ENCODE data around the gene HAGHL. TPM values are rescaled to one million over a fixed set of nuclear protein-coding genes. Genes with fewer than 3 reads are reported as not detected.
A peak's percentile ranks its signal among the peaks of the same experiment; 100 is the strongest.

The HAGHL gene
- total and polyA plus RNA-seq, 3 donors from 2014 or later, result 7.2 to 13.7 (median 9.9) TPM

DNA sequence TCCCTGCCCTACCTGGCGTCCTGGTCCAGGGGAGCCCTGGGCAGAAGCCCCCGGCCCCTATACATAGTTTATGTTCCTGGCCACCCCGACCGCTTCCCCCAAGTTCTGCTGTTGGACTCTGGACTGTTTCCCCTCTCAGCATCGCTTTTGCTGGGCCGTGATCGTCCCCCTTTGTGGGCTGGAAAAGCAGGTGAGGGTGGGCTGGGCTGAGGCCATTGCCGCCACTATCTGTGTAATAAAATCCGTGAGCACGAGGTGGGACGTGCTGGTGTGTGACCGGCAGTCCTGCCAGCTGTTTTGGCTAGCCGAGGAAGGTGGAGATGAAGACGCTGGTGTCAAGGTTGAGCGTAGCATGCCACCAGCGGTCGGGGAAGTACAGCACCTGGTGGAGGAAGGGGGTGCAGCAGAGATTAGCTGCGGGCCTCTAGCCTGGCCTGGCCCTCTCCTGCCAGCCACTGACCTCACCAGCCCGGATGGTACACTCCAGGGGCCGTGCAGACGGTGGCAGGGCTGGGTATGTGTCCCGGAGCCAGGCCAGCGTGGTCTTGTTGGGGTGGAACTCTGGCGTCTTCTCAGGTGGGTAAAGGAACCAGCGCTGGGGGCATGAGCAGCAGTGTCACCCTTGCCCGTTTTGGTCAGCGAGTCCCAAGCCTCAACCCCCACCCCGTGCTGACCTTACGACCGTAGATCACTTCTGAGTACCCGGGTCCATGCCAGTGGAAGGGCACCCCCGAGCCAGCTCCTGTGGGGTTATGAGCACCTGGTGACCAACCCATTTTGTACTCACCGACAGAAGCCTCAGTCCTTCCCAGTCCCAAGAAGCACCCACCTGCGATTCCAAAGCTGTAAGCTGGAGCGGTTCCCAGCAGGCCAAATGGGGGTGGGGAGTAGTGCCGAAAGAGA lies 44.2 kb upstream of the HAGHL start:
- intact Hi-C loops (cut with DNase I; ENCODE audit: low total_unique reads), result loop anchor here (2.0 kb wide), 1 partner anchor 58 kb away; the partner anchor contains the start of gene CIAO3
- Histone ChIP-seq H3K9me3 (no peaks in the 10 kb centered on the region), H3K4me3 (no peak overlapping the region), H3K4me1 (peaks cover 40% of the 10 kb centered on the region), H3K36me3 (ENCODE audit: low read depth, missing control alignments) (no peaks in the 10 kb centered on the region), H3K27me3 (no peaks in the 10 kb centered on the region), H3K27ac (no peak overlapping the region)
- WGBS, 2 donors, result 81 to 86% methylated on average over 18 to 33 of the region's 36 CpGs
- DNase-seq, result no peak
- TF ChIP-seq POLR2A (IDR thresholded peaks at IDR 0.05), result no peak
- TF ChIP-seq, protein P1, sequence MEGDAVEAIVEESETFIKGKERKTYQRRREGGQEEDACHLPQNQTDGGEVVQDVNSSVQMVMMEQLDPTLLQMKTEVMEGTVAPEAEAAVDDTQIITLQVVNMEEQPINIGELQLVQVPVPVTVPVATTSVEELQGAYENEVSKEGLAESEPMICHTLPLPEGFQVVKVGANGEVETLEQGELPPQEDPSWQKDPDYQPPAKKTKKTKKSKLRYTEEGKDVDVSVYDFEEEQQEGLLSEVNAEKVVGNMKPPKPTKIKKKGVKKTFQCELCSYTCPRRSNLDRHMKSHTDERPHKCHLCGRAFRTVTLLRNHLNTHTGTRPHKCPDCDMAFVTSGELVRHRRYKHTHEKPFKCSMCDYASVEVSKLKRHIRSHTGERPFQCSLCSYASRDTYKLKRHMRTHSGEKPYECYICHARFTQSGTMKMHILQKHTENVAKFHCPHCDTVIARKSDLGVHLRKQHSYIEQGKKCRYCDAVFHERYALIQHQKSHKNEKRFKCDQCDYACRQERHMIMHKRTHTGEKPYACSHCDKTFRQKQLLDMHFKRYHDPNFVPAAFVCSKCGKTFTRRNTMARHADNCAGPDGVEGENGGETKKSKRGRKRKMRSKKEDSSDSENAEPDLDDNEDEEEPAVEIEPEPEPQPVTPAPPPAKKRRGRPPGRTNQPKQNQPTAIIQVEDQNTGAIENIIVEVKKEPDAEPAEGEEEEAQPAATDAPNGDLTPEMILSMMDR (IDR thresholded peaks at IDR 0.05), result no peak

DNA sequence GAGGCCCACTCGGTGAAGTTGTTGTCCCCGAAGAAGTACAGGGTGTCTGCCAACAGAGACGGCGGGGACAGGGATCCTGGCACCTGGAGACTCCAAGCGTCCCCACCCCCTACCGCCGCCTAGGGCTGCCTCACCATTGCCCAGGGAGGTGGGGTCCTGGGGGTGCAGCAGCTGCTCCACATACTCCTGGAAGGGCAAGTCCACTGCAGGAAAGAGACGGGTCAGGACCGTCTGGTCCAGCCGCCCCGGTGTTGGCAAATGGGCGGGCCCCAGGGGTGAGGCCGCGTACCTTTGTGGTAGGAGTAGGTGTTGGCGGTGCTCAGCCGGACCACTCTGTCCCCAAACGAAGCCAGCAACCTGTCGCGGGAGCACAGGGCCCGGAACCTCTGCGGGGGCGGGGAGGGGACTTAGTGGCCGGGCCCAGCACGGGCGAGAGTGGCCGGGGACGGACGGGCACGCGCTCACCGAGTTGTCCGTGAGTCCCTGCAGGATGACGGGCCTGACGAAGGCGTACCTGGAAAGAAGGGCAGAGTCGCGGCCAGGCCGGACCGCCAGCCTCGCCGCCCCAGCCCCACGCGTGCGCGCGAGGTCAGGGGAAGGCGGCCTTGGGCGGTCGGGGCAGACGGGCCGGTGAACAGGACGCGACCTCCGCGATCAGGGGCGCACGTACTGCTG lies 43.4 kb upstream of the HAGHL start:
- Histone ChIP-seq H3K27me3 (no peaks in the 10 kb centered on the region), H3K4me3 (peak overlapping the region; percentile 51 to 56), H3K27ac (peak overlapping the region; percentile 45 to 79), H3K9me3 (no peaks in the 10 kb centered on the region), H3K4me1 (peaks cover 40% of the 10 kb centered on the region), H3K36me3 (ENCODE audit: low read depth, missing control alignments) (no peaks in the 10 kb centered on the region)
- TF ChIP-seq, protein P1 (IDR thresholded peaks at IDR 0.05), result no peak
- TF ChIP-seq POLR2A (IDR thresholded peaks at IDR 0.05), result no peak
- 11 to 20% methylated on average over 7 to 42 of the region's 57 CpGs for WGBS, 2 donors
- intact Hi-C loops (cut with DNase I; ENCODE audit: low total_unique reads), result loop anchor here (2.0 kb wide), 1 partner anchor 57 kb away; the partner anchor contains the start of gene CIAO3
- no peak for DNase-seq

DNA sequence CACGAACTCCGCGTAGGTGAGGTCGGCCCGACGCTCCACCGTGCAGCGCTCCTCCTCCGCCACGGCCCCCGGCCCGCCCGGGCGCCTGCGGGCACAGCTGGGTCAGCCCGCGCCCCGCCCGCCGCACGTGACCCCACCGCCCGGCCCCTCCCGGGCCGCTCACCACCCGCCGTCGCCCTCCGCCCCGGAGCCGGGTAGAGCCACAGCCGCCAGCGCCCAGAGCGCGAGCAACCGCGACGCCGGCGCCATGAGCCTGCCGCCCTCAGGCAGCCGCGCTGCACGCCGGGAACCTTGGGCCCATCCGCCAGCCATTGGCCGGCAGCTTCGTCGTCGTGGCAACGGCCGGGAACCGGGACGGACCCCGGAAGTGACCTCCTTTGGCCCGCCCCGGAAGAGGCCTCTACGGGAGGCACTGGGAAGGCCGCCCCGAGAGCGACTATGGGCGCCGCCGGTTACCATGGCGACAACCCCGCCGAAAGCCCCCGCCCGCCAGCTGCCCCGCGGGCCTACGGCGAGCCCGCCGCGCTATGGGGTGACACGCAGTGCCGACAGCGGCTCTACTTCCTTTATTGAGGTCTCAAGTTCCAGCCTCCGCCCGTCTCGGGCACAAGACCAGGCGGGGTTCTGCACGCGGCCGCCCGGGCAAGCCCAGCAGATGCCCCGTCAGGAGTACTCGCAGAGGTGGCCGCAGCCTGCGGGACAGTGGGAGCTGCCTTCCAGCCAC lies 42.7 kb upstream of the HAGHL start, which contains the start of gene JMJD8:
Gene JMJD8, minus strand, starts transcription at position 264 of the 724 bp plus-strand sequence. Its CDS starts 15 bp downstream, at position 249.
- TF ChIP-seq, protein P1 (IDR thresholded peaks at IDR 0.05), result no peak
- TF ChIP-seq POLR2A (IDR thresholded peaks at IDR 0.05), result no peak
- H3K4me1 ChIP-seq, result peaks cover 37% of the 10 kb centered on the region
- no peaks in the 10 kb centered on the region for H3K9me3 ChIP-seq
- peak within 1 kb of the TSS; percentile 51 to 56 for H3K4me3 ChIP-seq
- H3K36me3 ChIP-seq (ENCODE audit: low read depth, missing control alignments), result no peaks in the 10 kb centered on the region
- WGBS, 2 donors, result 1% methylated on average over 37 of the region's 91 CpGs; no CpG with 5 or more reads in 1 of the 2 donors
- peak; percentile 97 for DNase-seq
- no peaks in the 10 kb centered on the region for H3K27me3 ChIP-seq
- intact Hi-C loops (cut with DNase I; ENCODE audit: low total_unique reads), result no loop called here
- peak within 1 kb of the TSS; percentile 45 to 79 for H3K27ac ChIP-seq

- Histone ChIP-seq H3K9me3 (no peaks in the 10 kb centered on the region), H3K4me1 (peaks cover 40% of the 10 kb centered on the region), H3K36me3 (ENCODE audit: low read depth, missing control alignments) (no peaks in the 10 kb centered on the region), H3K27me3 (no peaks in the 10 kb centered on the region), H3K27ac (peak overlapping the region in 1 of 2 donors; percentile 79), H3K4me3 (peak overlapping the region; percentile 51 to 56)
- no peak for DNase-seq
- intact Hi-C loops (cut with DNase I; ENCODE audit: low total_unique reads), result no loop called here
- TF ChIP-seq, protein P1 (IDR thresholded peaks at IDR 0.05), result no peak
- no peak for TF ChIP-seq POLR2A (IDR thresholded peaks at IDR 0.05)
- 59 to 76% methylated on average over 31 to 60 of the region's 61 CpGs for WGBS, 2 donors
Measured at GRCh38 chr16:684961-685696, 41.8 kb upstream of the HAGHL start.
